SU-DHL-6 (cell line): ENCODE measurements around the gene MBD3L2B.
"Not testable (repeated sequence)": the region's sequence is repeated elsewhere in the genome, so short reads cannot be mapped to it uniquely, and the experiment has no call there.

ENCODE experiments used
- H2AFZ ChIP-seq: fragments of 200-600 bp; sonication (generic); 2 replicates; pipeline ENCODE4 v1.6.1; 2014; ENCODE audit warnings: low read depth, mild to moderate bottlenecking, moderate library complexity, mixed read lengths, antibody characterized with exemption, low read length; ENCODE audit not compliant: severe bottlenecking
- H3F3A ChIP-seq: fragments of 200-600 bp; shearing (Covaris generic); 2 replicates; pipeline ENCODE4 v1.6.0; 2016; ENCODE audit warnings: antibody characterized with exemption, mild to moderate bottlenecking; ENCODE audit not compliant: insufficient read depth
- H3K27ac ChIP-seq: fragments of 200-600 bp; sonication (generic); 2 replicates; pipeline ENCODE4 v1.5.1; 2016; ENCODE audit warnings: low read depth, mild to moderate bottlenecking, low read length, moderate library complexity, mixed read lengths
- H3K27me3 ChIP-seq: fragments of 200-600 bp; sonication (generic), shearing (Covaris generic); 2 replicates; pipeline ENCODE4 v1.6.0; 2014; ENCODE audit warnings: mild to moderate bottlenecking, low read length
- H3K36me3 ChIP-seq: fragments of 200-600 bp; sonication (generic); 2 replicates; pipeline ENCODE4 v1.6.1; 2014; ENCODE audit warnings: mild to moderate bottlenecking, low read length, mixed read lengths
- H3K4me2 ChIP-seq: fragments of 300-600, 200-600 bp; shearing (Covaris generic), sonication (generic); 2 replicates; pipeline ENCODE4 v1.6.0; 2014; ENCODE audit warnings: low read length, low read depth, mild to moderate bottlenecking; ENCODE audit not compliant: poor library complexity, severe bottlenecking
- H3K4me3 ChIP-seq: fragments of 200-600 bp; sonication (generic); 2 replicates; pipeline ENCODE4 v1.5.1; 2014; ENCODE audit warnings: antibody characterized with exemption, low read length, mild to moderate bottlenecking, mixed read lengths; ENCODE audit not compliant: insufficient read depth, poor library complexity, severe bottlenecking
- H3K79me2 ChIP-seq: fragments of 200-600 bp; sonication (generic); 2 replicates; pipeline ENCODE4 v1.6.1; 2014; ENCODE audit warnings: mild to moderate bottlenecking, low read length, moderate library complexity; ENCODE audit not compliant: insufficient read depth
- H3K9ac ChIP-seq: fragments of 200-600 bp; sonication (generic); 2 replicates; pipeline ENCODE4 v1.7.0; 2014; ENCODE audit warnings: mild to moderate bottlenecking, low read length
- H3K9me2 ChIP-seq: fragments of 200-600 bp; sonication (generic); replicated peaks from 2 replicates; pipeline ENCODE4 v1.6.1; 2014; ENCODE audit warnings: low read length; ENCODE audit not compliant: insufficient read depth
- H3K9me3 ChIP-seq: fragments of 200-600 bp; sonication (generic); 2 replicates; pipeline ENCODE4 v1.6.1; 2014; ENCODE audit warnings: low read length, mixed read lengths; ENCODE audit not compliant: insufficient read depth
- H4K20me1 ChIP-seq: fragments of 200-600 bp; sonication (generic); 2 replicates; pipeline ENCODE4 v1.6.1; 2014; ENCODE audit warnings: low read depth, mild to moderate bottlenecking, antibody characterized with exemption, low read length, moderate library complexity, mixed read lengths
- EZH2phosphoT487 ChIP-seq: fragments of 200-600 bp; sonication (generic), shearing (Covaris generic); conservative IDR thresholded peaks from 2 replicates; pipeline ENCODE4 v1.6.1; 2018; ENCODE audit warnings: mild to moderate bottlenecking, antibody characterized with exemption, low read length, moderate library complexity, mixed read lengths
- TF ChIP-seq, protein P1 (sequence below): fragments of 200-600 bp; sonication (generic); IDR thresholded peaks from one replicate; pipeline ENCODE4 v1.5.1; 2017; ENCODE audit warnings: antibody characterized with exemption, mild to moderate bottlenecking, low read length, moderate library complexity; ENCODE audit not compliant: insufficient read depth, poor library complexity, severe bottlenecking

Gene MBD3L2B

DNA sequence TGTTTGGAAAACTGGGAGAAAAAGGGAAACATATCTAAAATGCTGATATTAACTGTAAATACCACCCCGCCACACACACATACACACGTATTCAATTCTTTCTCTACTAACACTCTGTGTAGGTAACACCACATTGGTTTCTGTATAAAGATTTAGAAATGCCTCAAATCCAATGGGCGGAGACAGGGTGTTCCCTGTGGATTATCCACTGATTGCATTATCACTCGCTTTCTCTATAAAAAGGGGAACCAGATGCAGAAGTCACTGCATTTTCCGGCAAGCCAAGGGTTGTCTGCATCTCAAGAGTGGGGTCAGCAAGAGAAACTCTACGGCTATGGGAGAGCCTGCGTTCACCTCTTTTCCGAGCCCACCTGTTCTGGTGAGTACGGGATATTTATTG is 9.0 kb upstream of the MBD3L2B start, which contains the start of gene MBD3L5:
Gene MBD3L5 (plus strand): TSS at position 301 of the 400 bp plus-strand sequence. CDS start 34 bp downstream, at position 335.
- not testable (repeated sequence) for H4K20me1 ChIP-seq, H3K9me2 ChIP-seq, H3K9ac ChIP-seq, H2AFZ ChIP-seq, H3K27ac ChIP-seq, H3K36me3 ChIP-seq, H3K27me3 ChIP-seq, H3K79me2 ChIP-seq, H3K4me2 ChIP-seq, H3K9me3 ChIP-seq, H3F3A ChIP-seq, H3K4me3 ChIP-seq

DNA sequence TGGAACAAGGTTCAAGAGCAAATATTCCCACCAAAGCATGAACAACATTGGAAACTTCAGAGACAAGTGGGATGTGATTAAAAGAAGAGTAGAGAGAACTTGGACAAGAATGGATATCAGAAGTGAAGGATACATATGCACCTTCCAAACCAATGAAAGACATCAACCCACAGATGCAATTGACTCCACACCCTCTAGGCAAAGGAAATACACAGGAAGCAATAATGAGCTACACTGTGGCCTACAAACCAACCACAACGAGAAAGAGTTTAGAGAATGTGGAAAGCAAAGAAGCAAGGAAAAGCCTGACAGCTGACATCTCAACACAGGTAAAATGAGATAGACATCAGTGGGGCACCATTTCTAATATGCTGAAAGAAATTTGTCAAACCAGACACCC is 7.6 kb upstream of the MBD3L2B start:
- H3K4me3 ChIP-seq, H3K9me3 ChIP-seq, H2AFZ ChIP-seq, H3K9ac ChIP-seq, H4K20me1 ChIP-seq, H3K79me2 ChIP-seq, H3K4me2 ChIP-seq, H3K27ac ChIP-seq, H3K9me2 ChIP-seq, H3F3A ChIP-seq, H3K36me3 ChIP-seq, H3K27me3 ChIP-seq: not testable (repeated sequence)

DNA sequence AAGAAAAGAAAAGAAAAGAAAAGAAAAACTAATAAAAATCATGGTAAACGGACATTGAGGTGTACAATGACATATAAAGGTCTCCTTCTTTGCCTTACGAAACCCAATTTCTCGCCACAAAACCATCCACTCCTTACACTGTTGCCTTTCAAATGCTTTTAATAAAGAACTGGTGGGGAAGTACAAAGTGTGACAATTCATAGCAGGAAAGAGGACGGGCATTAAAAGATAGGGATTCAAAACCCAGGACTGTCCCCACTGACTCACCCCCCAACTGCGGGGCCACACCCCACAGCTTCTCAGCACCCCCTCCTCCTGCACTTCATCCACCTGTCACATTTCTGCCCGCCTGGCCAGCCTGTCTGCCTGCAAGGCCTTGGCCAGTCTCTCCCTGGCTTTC is 2.4 kb downstream of the MBD3L2B start:
- no peak overlapping the region for H3K27ac ChIP-seq
- H3K4me2 ChIP-seq: no peak overlapping the region
- H3K79me2 ChIP-seq: no peaks in the 10 kb centered on the region
- H3K9me2 ChIP-seq: no peaks in the 10 kb centered on the region
- H3K27me3 ChIP-seq: no peaks in the 10 kb centered on the region
- no peaks in the 10 kb centered on the region for H4K20me1 ChIP-seq
- H3K9ac ChIP-seq: no peak overlapping the region
- TF ChIP-seq EZH2phosphoT487: no peak
- TF ChIP-seq, protein P1, sequence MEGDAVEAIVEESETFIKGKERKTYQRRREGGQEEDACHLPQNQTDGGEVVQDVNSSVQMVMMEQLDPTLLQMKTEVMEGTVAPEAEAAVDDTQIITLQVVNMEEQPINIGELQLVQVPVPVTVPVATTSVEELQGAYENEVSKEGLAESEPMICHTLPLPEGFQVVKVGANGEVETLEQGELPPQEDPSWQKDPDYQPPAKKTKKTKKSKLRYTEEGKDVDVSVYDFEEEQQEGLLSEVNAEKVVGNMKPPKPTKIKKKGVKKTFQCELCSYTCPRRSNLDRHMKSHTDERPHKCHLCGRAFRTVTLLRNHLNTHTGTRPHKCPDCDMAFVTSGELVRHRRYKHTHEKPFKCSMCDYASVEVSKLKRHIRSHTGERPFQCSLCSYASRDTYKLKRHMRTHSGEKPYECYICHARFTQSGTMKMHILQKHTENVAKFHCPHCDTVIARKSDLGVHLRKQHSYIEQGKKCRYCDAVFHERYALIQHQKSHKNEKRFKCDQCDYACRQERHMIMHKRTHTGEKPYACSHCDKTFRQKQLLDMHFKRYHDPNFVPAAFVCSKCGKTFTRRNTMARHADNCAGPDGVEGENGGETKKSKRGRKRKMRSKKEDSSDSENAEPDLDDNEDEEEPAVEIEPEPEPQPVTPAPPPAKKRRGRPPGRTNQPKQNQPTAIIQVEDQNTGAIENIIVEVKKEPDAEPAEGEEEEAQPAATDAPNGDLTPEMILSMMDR: no peak
- H2AFZ ChIP-seq: no peak overlapping the region
- H3K9me3 ChIP-seq: no peaks in the 10 kb centered on the region
- H3F3A ChIP-seq: no peaks in the 10 kb centered on the region
- no peak overlapping the region for H3K4me3 ChIP-seq
- no peaks in the 10 kb centered on the region for H3K36me3 ChIP-seq

DNA sequence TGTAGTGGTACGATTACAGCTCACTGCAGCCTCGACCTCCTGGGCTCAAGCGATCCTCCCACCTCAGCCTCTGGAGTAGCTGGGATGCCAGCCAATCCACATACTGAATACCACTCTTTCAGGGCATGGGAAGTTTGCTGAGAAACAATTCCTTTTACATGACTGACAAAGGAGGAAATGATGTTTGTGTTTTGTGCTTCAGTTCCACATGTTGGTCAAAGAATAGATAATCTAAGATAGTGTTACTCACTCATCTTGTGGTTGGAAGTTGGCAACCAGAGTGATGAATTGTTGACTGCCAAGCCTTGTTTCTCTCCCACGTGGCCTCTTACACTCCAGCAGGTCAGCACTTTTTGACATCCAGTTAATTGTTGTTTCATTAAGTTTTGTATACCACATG is 7.6 kb downstream of the MBD3L2B start:
- no peaks in the 10 kb centered on the region for H3K9me2 ChIP-seq
- H3K79me2 ChIP-seq: no peaks in the 10 kb centered on the region
- H3K9me3 ChIP-seq: no peaks in the 10 kb centered on the region
- H3K4me2 ChIP-seq: no peak overlapping the region
- no peak overlapping the region for H3K4me3 ChIP-seq
- no peaks in the 10 kb centered on the region for H3K27me3 ChIP-seq
- no peaks in the 10 kb centered on the region for H3K36me3 ChIP-seq
- H3K27ac ChIP-seq: no peak overlapping the region
- TF ChIP-seq, protein P1: no peak
- no peak for TF ChIP-seq EZH2phosphoT487
- H3F3A ChIP-seq: no peaks in the 10 kb centered on the region
- no peaks in the 10 kb centered on the region for H4K20me1 ChIP-seq
- no peak overlapping the region for H2AFZ ChIP-seq
- no peak overlapping the region for H3K9ac ChIP-seq
